SH-SY5Y (cell line): Measurements from ENCODE around the gene DNAI7.

Source experiments
- GATA2 ChIP-seq: IDR thresholded peaks from 2 replicates; pipeline ENCODE4 v1.6.1; 2011; ENCODE audit warnings: mild to moderate bottlenecking, low read depth, low read length
- GATA3 ChIP-seq: IDR thresholded peaks from 2 replicates; pipeline ENCODE4 v1.6.1; 2011; ENCODE audit warnings: low read depth, mild to moderate bottlenecking, low read length, moderate library complexity

DNA sequence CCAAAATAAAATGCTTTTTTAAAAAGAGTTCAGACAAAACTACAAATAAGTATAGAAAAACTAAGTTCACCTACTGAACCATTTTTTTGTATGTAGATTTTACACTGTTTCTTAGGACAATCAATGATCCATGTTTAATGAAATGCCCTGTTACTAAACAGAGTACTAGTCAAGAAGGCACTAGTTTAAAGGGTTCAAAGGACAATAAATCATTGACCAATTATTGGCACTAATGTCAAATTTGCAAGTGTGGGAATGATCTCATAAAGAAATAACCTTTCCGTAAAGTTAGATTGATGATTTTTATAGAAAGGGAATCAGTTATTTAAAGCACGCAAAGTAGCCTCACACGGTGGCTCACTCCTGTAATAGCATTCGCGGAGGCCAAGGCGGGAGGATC lies 4.2 kb downstream of the DNAI7 start:
- TF ChIP-seq GATA3 (no peak), GATA2 (no peak)
